ENCODE results near the gene ARF4. TPM values are rescaled to one million over a fixed set of nuclear protein-coding genes. Genes with fewer than 3 reads are reported as not detected.

ARF4 gene
- 276 and 298 TPM in 2 replicates for total RNA-seq

DNA sequence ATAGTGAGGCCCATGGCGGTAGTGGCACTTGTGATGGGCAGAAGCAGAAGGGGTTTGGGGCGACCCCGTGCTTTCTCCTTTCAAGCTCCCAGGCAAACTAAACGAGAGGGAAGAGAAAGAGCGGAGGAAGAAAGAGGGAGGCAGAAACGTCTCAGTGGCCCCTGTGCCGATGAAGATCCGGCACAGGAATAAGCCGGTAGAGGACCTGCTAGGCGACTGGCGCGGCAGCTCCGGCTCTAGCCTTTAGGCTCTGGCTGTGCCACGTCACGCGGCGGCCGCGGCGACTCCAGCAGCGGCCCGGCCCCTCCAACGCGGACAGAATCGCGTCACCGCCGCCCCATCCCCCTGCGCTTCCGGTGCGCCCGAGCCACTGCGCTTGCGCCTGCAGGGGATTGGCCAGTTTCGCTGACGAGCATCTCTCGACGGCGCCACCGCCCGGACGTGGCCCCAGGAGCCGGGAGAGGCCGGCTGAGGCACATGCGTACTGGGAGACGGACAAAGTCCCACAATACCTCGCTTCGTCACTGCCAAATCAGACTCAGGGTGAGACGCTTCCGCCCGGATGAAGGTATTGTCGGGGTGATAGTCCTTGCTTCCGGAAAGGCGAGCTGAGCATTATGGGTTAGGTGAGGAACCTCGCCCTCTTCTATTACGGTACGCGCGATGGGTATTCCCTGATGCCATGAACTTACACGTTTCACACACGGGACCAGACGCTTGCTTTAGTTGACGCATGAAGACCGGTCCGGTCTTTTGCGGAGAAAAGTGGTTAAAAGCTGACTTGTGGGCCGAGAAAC is at the start of gene ARF4:
Gene ARF4 (minus strand): TSS at position 218 of the 797 bp plus-strand sequence. CDS start 204 bp downstream, at position 14.

DNA sequence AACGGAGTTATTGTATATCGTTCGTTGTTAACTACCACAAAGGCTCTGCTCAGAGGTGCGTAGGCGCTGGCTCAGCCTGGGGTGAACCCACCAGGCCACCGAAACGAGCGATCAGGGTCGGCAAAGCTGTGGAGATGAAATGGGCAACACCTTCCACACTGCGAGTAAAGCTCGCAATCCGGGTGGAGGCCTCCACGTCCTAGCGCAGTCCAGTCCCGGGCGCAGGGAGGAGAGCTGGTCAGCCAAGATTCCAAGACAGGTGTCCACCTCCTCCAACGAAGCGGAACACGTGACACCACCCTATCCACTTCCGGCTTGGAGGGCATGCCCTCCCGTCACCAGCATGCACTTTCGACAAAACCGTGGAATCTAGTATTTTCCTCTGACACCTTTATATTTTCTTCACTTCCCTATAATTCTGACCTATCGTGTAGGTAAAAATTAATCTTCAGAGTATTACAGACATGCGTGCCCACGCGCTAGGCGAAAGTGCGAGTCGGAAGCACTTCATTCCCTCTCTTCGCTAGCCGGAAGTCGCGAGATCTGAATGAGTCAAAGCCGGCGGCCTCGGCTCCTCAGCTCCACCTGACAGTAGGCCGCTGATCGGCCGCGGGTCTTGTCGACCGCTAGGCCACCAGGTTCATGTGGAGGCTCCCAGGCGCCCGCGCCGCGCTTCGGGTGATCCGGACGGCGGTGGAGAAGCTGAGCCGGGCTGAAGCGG is 41.2 kb downstream of the ARF4 start, which contains the start of gene PDE12:
Gene PDE12 (plus strand): TSS at position 537 of the 721 bp plus-strand sequence. CDS start 106 bp downstream, at position 643.

DNA sequence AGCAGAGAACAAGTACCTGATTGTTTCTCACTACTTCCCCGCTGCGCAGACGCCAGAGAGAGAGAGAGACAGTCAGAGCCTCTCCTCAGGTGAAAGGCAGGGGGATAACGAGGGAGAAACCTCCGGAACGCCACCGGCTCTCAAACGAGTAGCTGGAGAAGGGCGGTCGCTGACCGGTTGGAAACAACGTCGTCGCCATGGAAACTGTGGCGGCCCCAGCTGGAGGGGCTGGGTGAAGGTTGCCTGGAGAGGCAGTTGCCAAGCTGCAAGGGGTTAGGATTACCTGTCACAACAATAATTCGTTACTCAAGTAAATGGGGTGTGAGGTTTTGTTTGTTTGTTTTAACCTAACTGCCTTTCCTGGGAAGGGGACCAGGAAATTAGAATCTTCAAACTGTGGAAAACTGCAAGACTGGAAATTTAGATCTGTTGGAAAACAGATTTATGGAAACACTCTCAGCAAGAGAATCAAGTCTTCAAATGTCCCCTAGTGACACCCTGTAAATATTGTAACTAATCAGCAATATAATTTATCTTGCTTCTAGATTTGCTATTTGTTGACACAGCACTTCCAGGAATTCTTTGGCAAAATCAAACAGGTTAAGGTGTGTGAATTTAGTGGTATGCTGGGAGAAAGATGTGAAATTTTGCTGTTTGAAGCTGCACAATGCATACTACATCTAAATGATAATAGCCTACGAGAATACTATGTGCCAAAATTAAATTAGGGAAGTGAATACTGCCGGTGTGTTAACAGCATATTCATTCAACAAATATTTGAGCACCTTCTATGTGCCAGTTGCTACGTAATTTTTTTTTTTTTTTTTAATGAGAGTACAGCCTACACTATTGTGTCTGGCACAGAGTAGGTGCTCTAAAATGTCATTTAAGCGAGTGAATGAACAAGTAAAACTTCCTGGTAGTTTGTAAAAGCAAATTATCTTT is 52.7 kb downstream of the ARF4 start, which contains the start of gene DNAH12:
Gene DNAH12 (minus strand): TSS at position 164 of the 945 bp plus-strand sequence. CDS start 1,474 bp downstream, outside the sequence.

Small RNA genes within 50 kb of the gene (small RNA-seq; reads per million reads assigned to genes)
- gene RNU6-108P (not detected), gene RNU6-483P (not detected), gene RNU6ATAC26P (not detected)

Other genes starting within 250 kb of the ARF4 start
- gene DNAH12, start 53.0 kb downstream of the ARF4 start, total RNA-seq = under 0.01 and 0.12 TPM in 2 replicates
- gene PDE12, start 41.1 kb downstream of the ARF4 start, total RNA-seq = 26.0 and 29.9 TPM in 2 replicates
- gene DENND6A, start 95.7 kb upstream of the ARF4 start, total RNA-seq = 16.3 and 22.4 TPM in 2 replicates
- gene SLMAP, start 159.0 kb upstream of the ARF4 start, total RNA-seq = 39.5 and 47.9 TPM in 2 replicates